Activated T-helper 1 cell treated with anti-CD3 and anti-CD28 coated beads, Interleukin-2, amount 50 U/mL, for 16 hours (primary cell): ENCODE data around the gene DCAF8.

Experiments used
- DNase-seq, 2 donors: peaks; one replicate each; pipeline ENCODE4 v3.0.0-alpha.2; 2020; ENCODE audit warnings: low read depth in 1 of 2, low spot score in 1 of 2

The DCAF8 gene

GRCh38 chr1:160171980-160172379, 90.4 kb downstream of the DCAF8 start:
- no peak for DNase-seq

- no peak for DNase-seq
Measured at GRCh38 chr1:160171354-160171753, 91.0 kb downstream of the DCAF8 start.

GRCh38 chr1:160169553-160170399, 92.6 kb downstream of the DCAF8 start:
- no peak for DNase-seq

- DNase-seq: no peak
Measured at GRCh38 chr1:160168609-160169369, 93.6 kb downstream of the DCAF8 start.

- no peak for DNase-seq
Measured at GRCh38 chr1:160168016-160168415, 94.3 kb downstream of the DCAF8 start.

- no peak for DNase-seq
Measured at GRCh38 chr1:160167580-160167979, 94.8 kb downstream of the DCAF8 start.

- no peak for DNase-seq
Measured at GRCh38 chr1:160167056-160167455, 95.3 kb downstream of the DCAF8 start.

GRCh38 chr1:160166166-160166868, 96.0 kb downstream of the DCAF8 start:
- DNase-seq: no peak
